Tibial nerve (tissue), 4 donors: Measurements from ENCODE around the gene PI4K2A.

Experiments
- EP300 ChIP-seq, 2 donors: sonication (generic); formaldehyde crosslinking; IDR thresholded peaks; one replicate each; pipeline ENCODE4 v1.6.1; 2017; ENCODE audit warnings: antibody characterized with exemption in 2 of 2, mild to moderate bottlenecking in 1 of 2
- POLR2A ChIP-seq, 2 donors: fragments of 450-650 bp; IDR thresholded peaks; one replicate each; pipeline ENCODE4 v1.6.1; 2017; ENCODE audit warnings: antibody characterized with exemption in 2 of 2, mild to moderate bottlenecking in 2 of 2, moderate library complexity in 2 of 2
- TF ChIP-seq, protein P1 (sequence below), 5 experiments: fragments of 200-600 bp in 3 of 5; fragments of 450-650 bp in 2 of 5; sonication (generic) in 3 of 5; IDR thresholded peaks; one replicate each; pipeline ENCODE4 v1.5.1; 2016 to 2019; ENCODE audit warnings: antibody characterized with exemption in 5 of 5, mild to moderate bottlenecking in 3 of 5, moderate library complexity in 2 of 5

GRCh38 chr10:97723001-97723400 is 82.5 kb downstream of the PI4K2A start:
- no peak for TF ChIP-seq EP300 (IDR thresholded peaks at IDR 0.05)
- no peak for TF ChIP-seq POLR2A (IDR thresholded peaks at IDR 0.05)
- TF ChIP-seq, protein P1, sequence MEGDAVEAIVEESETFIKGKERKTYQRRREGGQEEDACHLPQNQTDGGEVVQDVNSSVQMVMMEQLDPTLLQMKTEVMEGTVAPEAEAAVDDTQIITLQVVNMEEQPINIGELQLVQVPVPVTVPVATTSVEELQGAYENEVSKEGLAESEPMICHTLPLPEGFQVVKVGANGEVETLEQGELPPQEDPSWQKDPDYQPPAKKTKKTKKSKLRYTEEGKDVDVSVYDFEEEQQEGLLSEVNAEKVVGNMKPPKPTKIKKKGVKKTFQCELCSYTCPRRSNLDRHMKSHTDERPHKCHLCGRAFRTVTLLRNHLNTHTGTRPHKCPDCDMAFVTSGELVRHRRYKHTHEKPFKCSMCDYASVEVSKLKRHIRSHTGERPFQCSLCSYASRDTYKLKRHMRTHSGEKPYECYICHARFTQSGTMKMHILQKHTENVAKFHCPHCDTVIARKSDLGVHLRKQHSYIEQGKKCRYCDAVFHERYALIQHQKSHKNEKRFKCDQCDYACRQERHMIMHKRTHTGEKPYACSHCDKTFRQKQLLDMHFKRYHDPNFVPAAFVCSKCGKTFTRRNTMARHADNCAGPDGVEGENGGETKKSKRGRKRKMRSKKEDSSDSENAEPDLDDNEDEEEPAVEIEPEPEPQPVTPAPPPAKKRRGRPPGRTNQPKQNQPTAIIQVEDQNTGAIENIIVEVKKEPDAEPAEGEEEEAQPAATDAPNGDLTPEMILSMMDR (IDR thresholded peaks at IDR 0.05), result no peak
